Aorta (tissue), 5 donors: ENCODE data around the gene PYGO2. TPM values are rescaled to one million over a fixed set of nuclear protein-coding genes. Genes with fewer than 3 reads are reported as not detected.
"Not testable (repeated sequence)": the region's sequence is repeated elsewhere in the genome, so short reads cannot be mapped to it uniquely, and the experiment has no call there.

Experiments used
- ATAC-seq: fragments of 200-7000 bp; cut with Tn5 transposase; one replicate; pipeline ENCODE4 v1.9.1; 2022; ENCODE audit warnings: moderate library complexity; ENCODE audit not compliant: low FRiP score
- DNase-seq, 2 donors: peaks; one replicate each; pipeline ENCODE4 v3.0.0-alpha.2; 2020
- H3K27ac ChIP-seq, 2 donors: one replicate each; pipeline ENCODE4 v1.5.1; 2013; ENCODE audit warnings: low read length in 2 of 2, mild to moderate bottlenecking in 2 of 2, moderate library complexity in 2 of 2, control low read depth in 1 of 2, inconsistent platforms in 1 of 2, low read depth in 1 of 2
- H3K27me3 ChIP-seq, 2 donors: one replicate each; pipeline ENCODE4 v1.6.1; 2013; ENCODE audit warnings: control low read depth in 1 of 2, low read length in 1 of 2, mild to moderate bottlenecking in 1 of 2, moderate library complexity in 1 of 2; ENCODE audit not compliant: insufficient read depth in 2 of 2, control insufficient read depth in 1 of 2
- H3K36me3 ChIP-seq, 2 donors: one replicate each; pipeline ENCODE4 v1.6.1; 2013; ENCODE audit warnings: control low read depth in 1 of 2, low read length in 1 of 2, mild to moderate bottlenecking in 1 of 2; ENCODE audit not compliant: insufficient read depth in 2 of 2, control insufficient read depth in 1 of 2
- H3K4me1 ChIP-seq, 2 donors: one replicate each; pipeline ENCODE4 v1.6.1; 2013; ENCODE audit warnings: low read length in 2 of 2, control low read depth in 1 of 2, mild to moderate bottlenecking in 1 of 2, moderate library complexity in 1 of 2; ENCODE audit not compliant: insufficient read depth in 2 of 2, control insufficient read depth in 1 of 2
- H3K4me3 ChIP-seq, 2 donors: one replicate each; pipeline ENCODE4 v1.5.1; 2013; ENCODE audit warnings: low read length in 2 of 2, control low read depth in 1 of 2, mild to moderate bottlenecking in 1 of 2
- H3K9me3 ChIP-seq: one replicate; pipeline ENCODE4 v1.6.1; 2013; ENCODE audit warnings: mild to moderate bottlenecking, low read length; ENCODE audit not compliant: control insufficient read depth
- WGBS, 2 donors: extraction: QIAGEN DNeasy Blood & Tissue Kit; methylation state at CpG; one replicate each; pipeline ENCODE4 v1.1.7; 2013; 5-methylcytosine and 5-hydroxymethylcytosine counted together
- intact Hi-C, 2 donors: fragments of 100-400 bp; cut with DNase I; formaldehyde crosslinking; loops; one replicate each; pipeline versions ENCODE4 v1.14.2 to v1.15.0; 2022
- polyA plus RNA-seq, 2 donors: library from polyadenylated mRNA; stranded (reverse); fragments of 200-250 nt; gene quantifications; one replicate each; pipeline ENCODE4 v1.2.3, GENCODE V29; 2013
- total RNA-seq, 2 donors: library from RNA; stranded (reverse); fragmentation: NEBNext Ultra II Directional; extraction: Animal tissue kit (Norgen Biotek cat#: 25700); gene quantifications; one replicate each; pipeline ENCODE4 v1.2.1, GENCODE V29; 2021
- donor health status: healthy with polysubstance abuse.
- donor health status: Bipolar disorder and iron deficiency.
- donor health status: DM: no; HTN: no; CAD: no.
- donor health status: DM: no; HTN: no; CAD: no.
- donor health status: DM: yes; HTN: yes; CAD: no.

Gene PYGO2
- total and polyA plus RNA-seq, 4 donors = 11.6 to 23.6 (median 16.9) TPM

GRCh38 chr1:154988058-154988954 is 26.7 kb upstream of the PYGO2 start:
- H3K4me1 ChIP-seq = no peaks in the 10 kb centered on the region
- 82 to 85% methylated on average over 17 of the region's 17 CpGs for WGBS, 2 donors
- H3K9me3 ChIP-seq = no peaks in the 10 kb centered on the region
- ATAC-seq (no peak), DNase-seq (peak in 1 of 2 donors; percentile 39)
- no peaks in the 10 kb centered on the region for H3K27me3 ChIP-seq
- intact Hi-C loops = no loop called here
- H3K27ac ChIP-seq = no peak overlapping the region
- H3K4me3 ChIP-seq = no peak overlapping the region
- peaks cover 2 to 4% of the 10 kb centered on the region in 2 donors for H3K36me3 ChIP-seq

- Histone ChIP-seq H3K27ac (no peak overlapping the region), H3K4me3 (no peak overlapping the region), H3K27me3 (no peaks in the 10 kb centered on the region), H3K9me3 (no peaks in the 10 kb centered on the region), H3K4me1 (peaks cover 0 to 2% of the 10 kb centered on the region in 2 donors), H3K36me3 (peaks cover 2 to 4% of the 10 kb centered on the region in 2 donors)
- intact Hi-C loops = no loop called here
- 84 to 86% methylated on average over 6 of the region's 6 CpGs for WGBS, 2 donors
- DNase-seq = no peak
- ATAC-seq = no peak
These were observed 25.7 kb upstream of the PYGO2 start for GRCh38 chr1:154987326-154987725.

- WGBS, 2 donors = 89% methylated on average over 4 of the region's 4 CpGs
These were observed 25.2 kb upstream of the PYGO2 start for GRCh38 chr1:154986736-154987135.

GRCh38 chr1:154983776-154984466 is 22.3 kb upstream of the PYGO2 start:
- Histone ChIP-seq H3K9me3 (no peaks in the 10 kb centered on the region), H3K4me1 (peaks cover 0 to 2% of the 10 kb centered on the region in 2 donors), H3K36me3 (no peaks in the 10 kb centered on the region), H3K27ac (no peak overlapping the region), H3K27me3 (no peaks in the 10 kb centered on the region), H3K4me3 (peak overlapping the region; percentile 77 to 90)
- intact Hi-C loops = no loop called here
- 18 to 19% methylated on average over 17 of the region's 17 CpGs for WGBS, 2 donors
- DNase-seq (no peak), ATAC-seq (no peak)

More at GRCh38 chr1:154986736-154987135, 25.2 kb upstream of the PYGO2 start:
- ATAC-seq, H3K27me3 ChIP-seq, H3K27ac ChIP-seq, DNase-seq, H3K4me1 ChIP-seq, H3K4me3 ChIP-seq, H3K9me3 ChIP-seq, H3K36me3 ChIP-seq, intact Hi-C loops: not testable (repeated sequence)

- DNase-seq = peak; percentile 96 to 97
These were observed 21.5 kb upstream of the PYGO2 start, which contains the start of gene FLAD1 for GRCh38 chr1:154982897-154983648. FLAD1 (plus strand) TSS chr1:154983344; CDS start chr1:154983695, 351 bp downstream.

GRCh38 chr1:154982341-154982740 is 20.8 kb upstream of the PYGO2 start:
- Histone ChIP-seq H3K27ac (no peak overlapping the region), H3K4me1 (peaks cover 0 to 2% of the 10 kb centered on the region in 2 donors), H3K4me3 (no peak overlapping the region), H3K9me3 (no peaks in the 10 kb centered on the region), H3K27me3 (no peaks in the 10 kb centered on the region), H3K36me3 (no peaks in the 10 kb centered on the region)
- intact Hi-C loops = no loop called here
- ATAC-seq (no peak), DNase-seq (no peak)
- WGBS, 2 donors = 61 to 65% methylated on average over 6 of the region's 6 CpGs

More at GRCh38 chr1:154982897-154983648, 21.5 kb upstream of the PYGO2 start, which contains the start of gene FLAD1:
- no peaks in the 10 kb centered on the region for H3K36me3 ChIP-seq
- intact Hi-C loops = no loop called here
- peak; percentile 99 for ATAC-seq
- H3K27me3 ChIP-seq = no peaks in the 10 kb centered on the region
- peaks cover 0 to 2% of the 10 kb centered on the region in 2 donors for H3K4me1 ChIP-seq
- H3K4me3 ChIP-seq = peak within 1 kb of the TSS; percentile 77 to 90
- no peaks in the 10 kb centered on the region for H3K9me3 ChIP-seq
- 0 to 1% methylated on average over 26 of the region's 26 CpGs for WGBS, 2 donors
- H3K27ac ChIP-seq = no peak within 1 kb of the TSS

- intact Hi-C loops = loop anchor here in 1 of 2 donors (10.0 kb wide), 1 partner anchor 1184 kb away; no protein-coding TSS in a partner anchor
- Histone ChIP-seq H3K4me3 (no peak overlapping the region), H3K36me3 (no peaks in the 10 kb centered on the region), H3K27me3 (no peaks in the 10 kb centered on the region), H3K9me3 (no peaks in the 10 kb centered on the region), H3K27ac (no peak overlapping the region), H3K4me1 (peaks cover 0 to 2% of the 10 kb centered on the region in 2 donors)
- ATAC-seq (no peak), DNase-seq (no peak)
- WGBS, 2 donors = 92 to 93% methylated on average over 3 of the region's 3 CpGs
These were observed 16.8 kb upstream of the PYGO2 start for GRCh38 chr1:154978360-154978759.

- intact Hi-C loops = loop anchor here in 1 of 2 donors (10.0 kb wide), 1 partner anchor 1183 kb away; no protein-coding TSS in a partner anchor
- WGBS, 2 donors = 75% methylated on average over 3 of the region's 3 CpGs
- H3K4me3 ChIP-seq, H3K27ac ChIP-seq, H3K27me3 ChIP-seq, ATAC-seq, H3K4me1 ChIP-seq, H3K9me3 ChIP-seq, DNase-seq, H3K36me3 ChIP-seq: not testable (repeated sequence)
These were observed 16.2 kb upstream of the PYGO2 start for GRCh38 chr1:154977762-154978161.
